D721Med (cell line): ENCODE data around the gene LMO2.
"Not testable (repeated sequence)": the region's sequence is repeated elsewhere in the genome, so short reads cannot be mapped to it uniquely, and the experiment has no call there.

ENCODE experiments used
- DNase-seq: peaks from one replicate; pipeline ENCODE4 v3.0.0; 2011; ENCODE audit warnings: low spot score; ENCODE audit not compliant: insufficient read length
- FAIRE-seq: peaks from 2 replicates; lab custom pipeline; 2011; peaks lifted over from hg19 to GRCh38; lab: Jason Lieb, UNC
- CTCF ChIP-seq: IDR thresholded peaks from 2 replicates; pipeline ENCODE4 v1.5.1; 2012; ENCODE audit warnings: mild to moderate bottlenecking, control low read depth; ENCODE audit not compliant: insufficient read depth; ENCODE audit errors: missing control alignments

The LMO2 gene

GRCh38 chr11:33829430-33830141 is 62.3 kb downstream of the LMO2 start:
- peak; percentile 96 for TF ChIP-seq CTCF
- no peak for FAIRE-seq

GRCh38 chr11:33828604-33829429 is 63.1 kb downstream of the LMO2 start:
- no peak for TF ChIP-seq CTCF
- FAIRE-seq, result no peak
- DNase-seq, result no peak

More at GRCh38 chr11:33829430-33830141, 62.3 kb downstream of the LMO2 start:
- DNase-seq, result peak; percentile 31

- TF ChIP-seq CTCF, result no peak
- DNase-seq (no peak), FAIRE-seq (no peak)
Measured at GRCh38 chr11:33827206-33827605, 64.7 kb downstream of the LMO2 start.

GRCh38 chr11:33825854-33826560 is 65.9 kb downstream of the LMO2 start:
- no peak for TF ChIP-seq CTCF
- no peak for DNase-seq
- FAIRE-seq, result no peak

GRCh38 chr11:33822981-33823380 is 68.9 kb downstream of the LMO2 start:
- DNase-seq, FAIRE-seq: not testable (repeated sequence)

GRCh38 chr11:33819278-33820035 is 72.4 kb downstream of the LMO2 start:
- no peak for TF ChIP-seq CTCF
- FAIRE-seq, result no peak
- no peak for DNase-seq
